Measurements from ENCODE around the gene RAB11FIP4.
"Not testable (repeated sequence)": the region's sequence is repeated elsewhere in the genome, so short reads cannot be mapped to it uniquely, and the experiment has no call there.

Gene RAB11FIP4

GRCh38 chr17:31433091-31433790 is 41.8 kb downstream of the RAB11FIP4 start:
- no peak for DNase-seq (ENCODE audit: low read depth)

GRCh38 chr17:31433811-31434726 is 42.6 kb downstream of the RAB11FIP4 start:
- DNase-seq (ENCODE audit: low read depth): no peak

- DNase-seq (ENCODE audit: low read depth): no peak
Observed at GRCh38 chr17:31434727-31435050, 43.2 kb downstream of the RAB11FIP4 start.

GRCh38 chr17:31435581-31435980 is 44.1 kb downstream of the RAB11FIP4 start:
- no peak for DNase-seq (ENCODE audit: low read depth)

- no peak for DNase-seq (ENCODE audit: low read depth)
Observed at GRCh38 chr17:31437720-31438400, 46.4 kb downstream of the RAB11FIP4 start.

GRCh38 chr17:31439716-31440115 is 48.2 kb downstream of the RAB11FIP4 start:
- DNase-seq (ENCODE audit: low read depth): no peak

GRCh38 chr17:31442276-31442675 is 50.8 kb downstream of the RAB11FIP4 start:
- no peak for DNase-seq (ENCODE audit: low read depth)

GRCh38 chr17:31442856-31443255 is 51.4 kb downstream of the RAB11FIP4 start:
- DNase-seq (ENCODE audit: low read depth): not testable (repeated sequence)

- no peak for DNase-seq (ENCODE audit: low read depth)
Observed at GRCh38 chr17:31443386-31443785, 51.9 kb downstream of the RAB11FIP4 start.

GRCh38 chr17:31444026-31444425 is 52.6 kb downstream of the RAB11FIP4 start:
- no peak for DNase-seq (ENCODE audit: low read depth)

GRCh38 chr17:31446195-31446967 is 54.9 kb downstream of the RAB11FIP4 start:
- DNase-seq (ENCODE audit: low read depth): no peak

GRCh38 chr17:31448467-31449077 is 57.1 kb downstream of the RAB11FIP4 start:
- no peak for DNase-seq (ENCODE audit: low read depth)

GRCh38 chr17:31449111-31449510 is 57.6 kb downstream of the RAB11FIP4 start:
- DNase-seq (ENCODE audit: low read depth): no peak

GRCh38 chr17:31449746-31450145 is 58.3 kb downstream of the RAB11FIP4 start:
- DNase-seq (ENCODE audit: low read depth): no peak

- no peak for DNase-seq (ENCODE audit: low read depth)
Observed at GRCh38 chr17:31452101-31452500, 60.6 kb downstream of the RAB11FIP4 start.

GRCh38 chr17:31452561-31453110 is 61.2 kb downstream of the RAB11FIP4 start:
- DNase-seq (ENCODE audit: low read depth): no peak

- no peak for DNase-seq (ENCODE audit: low read depth)
Observed at GRCh38 chr17:31453896-31454295, 62.4 kb downstream of the RAB11FIP4 start.

GRCh38 chr17:31456814-31457213 is 65.3 kb downstream of the RAB11FIP4 start:
- DNase-seq (ENCODE audit: low read depth): no peak

GRCh38 chr17:31457391-31458234 is 66.1 kb downstream of the RAB11FIP4 start:
- DNase-seq (ENCODE audit: low read depth): no peak

GRCh38 chr17:31458829-31459228 is 67.4 kb downstream of the RAB11FIP4 start:
- DNase-seq (ENCODE audit: low read depth): no peak

Data from stimulated activated CD8-positive, alpha-beta memory T cell treated with anti-CD3 and anti-CD28 coated beads, Interleukin-7, amount 100 ng/mL, for 24 hours (primary cell).